TTC549 (cell line): ENCODE results near the gene SETD3.

ENCODE experiments used
- FAIRE-seq: peaks from 2 replicates; lab custom pipeline; 2012; peaks lifted over from hg19 to GRCh38; lab: Jason Lieb, UNC

SETD3 gene

GRCh38 chr14:99393059-99393655 is 87.5 kb downstream of the SETD3 start:
- no peak for FAIRE-seq

- no peak for FAIRE-seq
Measured at GRCh38 chr14:99391671-99392070, 89.0 kb downstream of the SETD3 start.

GRCh38 chr14:99389174-99389826 is 91.4 kb downstream of the SETD3 start:
- FAIRE-seq: no peak

- FAIRE-seq: no peak
Measured at GRCh38 chr14:99388286-99388685, 92.4 kb downstream of the SETD3 start.

GRCh38 chr14:99387880-99388279 is 92.8 kb downstream of the SETD3 start:
- FAIRE-seq: no peak

- FAIRE-seq: no peak
Measured at GRCh38 chr14:99384450-99385417, 95.9 kb downstream of the SETD3 start.

GRCh38 chr14:99383472-99384449 is 96.9 kb downstream of the SETD3 start:
- no peak for FAIRE-seq

- FAIRE-seq: no peak
Measured at GRCh38 chr14:99382781-99383471, 97.7 kb downstream of the SETD3 start.

DNA sequence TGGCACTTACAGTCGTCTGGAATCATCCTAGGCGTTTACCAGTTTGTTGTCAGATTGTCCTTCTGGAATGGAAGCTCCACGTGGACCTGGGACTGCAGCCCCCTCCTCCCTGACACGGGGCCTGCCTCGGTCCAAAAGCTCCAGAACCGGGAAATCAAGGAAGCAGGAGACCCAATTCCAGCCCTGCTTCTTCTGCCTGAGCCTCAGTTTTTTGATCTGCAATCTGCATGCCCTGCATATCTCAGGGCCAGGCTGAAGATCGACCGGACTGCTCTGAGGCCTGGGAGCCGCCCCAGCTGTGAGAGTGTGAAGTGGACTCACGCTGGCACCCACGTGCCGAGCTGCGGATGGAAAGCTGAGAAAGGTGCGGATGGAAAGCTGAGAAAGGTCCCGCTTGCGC is 98.6 kb downstream of the SETD3 start:
- no peak for FAIRE-seq

DNA sequence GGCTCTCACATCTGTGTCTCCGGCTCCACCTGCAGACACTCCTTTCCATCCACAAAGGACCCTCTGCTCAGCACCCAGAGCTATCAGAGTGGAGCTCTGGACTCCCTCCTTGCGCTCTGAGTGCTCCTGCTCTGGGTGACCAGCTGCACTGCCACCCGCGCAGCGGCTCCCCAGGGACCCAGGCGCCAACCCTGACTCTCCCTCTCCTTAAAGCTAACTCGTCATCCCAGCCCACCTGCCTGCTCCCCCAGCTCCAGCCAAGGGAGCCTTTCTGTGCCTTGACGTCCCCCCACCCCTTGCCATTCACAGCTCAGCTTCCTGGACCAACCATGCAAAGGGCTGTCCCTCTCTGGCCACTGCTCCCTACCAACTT is 99.0 kb downstream of the SETD3 start:
- FAIRE-seq: no peak

DNA sequence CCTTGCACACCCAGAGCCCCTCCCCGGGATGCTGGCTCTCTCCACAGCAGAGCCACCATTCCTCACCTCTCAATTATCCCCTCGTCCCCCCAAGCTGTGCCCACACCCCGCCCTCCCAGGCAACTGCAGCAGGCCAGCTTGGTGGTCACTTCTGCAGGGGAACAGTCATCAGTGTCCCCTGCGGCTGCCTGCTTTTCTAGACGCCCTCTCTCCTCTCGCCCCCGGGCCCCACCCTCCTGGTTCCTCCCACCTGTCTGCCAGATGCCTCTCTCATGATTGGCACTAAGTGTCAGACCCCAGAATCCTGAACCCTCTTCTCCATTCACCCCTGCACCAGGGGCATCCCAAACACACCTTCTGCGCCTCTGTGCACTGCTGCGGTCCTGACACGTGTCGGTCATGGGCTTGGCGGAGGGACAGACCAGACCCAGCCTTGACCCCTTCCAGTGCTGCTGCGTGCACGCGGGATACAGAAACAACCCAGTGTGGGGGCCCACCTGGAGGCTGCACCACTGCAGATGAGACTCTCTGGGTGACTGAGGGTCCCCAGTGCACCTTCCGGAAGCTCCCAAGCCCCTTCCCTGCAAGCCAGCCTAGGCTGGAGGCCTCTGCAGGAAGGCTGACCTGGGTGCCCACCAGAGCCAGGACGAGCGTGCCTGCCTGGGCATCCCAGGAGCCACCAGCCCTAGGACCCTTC is 99.5 kb downstream of the SETD3 start:
- no peak for FAIRE-seq

- FAIRE-seq: no peak
Measured at GRCh38 chr14:99380402-99380801, 100.3 kb downstream of the SETD3 start.

GRCh38 chr14:99378782-99379214 is 101.9 kb downstream of the SETD3 start:
- FAIRE-seq: no peak

DNA sequence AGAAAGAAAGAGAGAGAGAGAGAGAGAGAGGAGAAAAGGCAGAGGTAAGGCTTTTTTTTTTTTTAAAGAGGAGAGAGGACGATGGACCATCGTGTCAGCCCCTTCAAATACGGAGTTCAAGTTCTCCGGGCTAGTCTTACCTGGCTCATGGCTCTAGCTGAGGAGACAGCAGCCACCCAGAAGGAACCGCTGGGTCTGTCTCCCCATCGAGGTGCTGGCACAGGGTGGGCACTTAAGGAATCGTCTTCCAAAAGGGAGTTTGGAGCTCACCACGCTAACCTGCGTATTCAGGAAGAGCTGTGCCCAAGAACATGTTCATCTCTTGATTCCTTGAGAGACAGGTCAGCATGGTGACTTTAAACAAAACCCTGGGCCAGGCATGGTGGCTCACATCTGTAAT is 102.7 kb downstream of the SETD3 start:
- no peak for FAIRE-seq

DNA sequence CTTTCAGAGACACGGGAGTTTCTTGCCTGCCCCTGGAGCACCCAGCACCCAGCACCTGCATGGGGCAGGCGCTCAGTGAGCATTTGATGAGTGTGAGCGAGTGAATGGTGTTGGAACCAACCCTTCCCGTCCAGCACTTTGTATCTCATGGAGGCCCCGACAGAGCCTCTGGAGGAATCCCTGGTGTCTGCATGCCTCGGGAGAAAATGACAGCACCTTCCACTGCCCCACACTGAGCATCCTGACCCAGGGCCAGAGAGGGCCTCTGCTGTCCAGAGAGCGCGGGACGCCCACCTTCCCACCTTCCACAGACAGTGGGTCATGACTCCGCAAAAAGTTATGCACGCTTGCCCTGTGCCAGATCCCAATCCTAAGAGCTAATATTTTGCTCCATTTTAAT is 105.7 kb downstream of the SETD3 start:
- FAIRE-seq: no peak

DNA sequence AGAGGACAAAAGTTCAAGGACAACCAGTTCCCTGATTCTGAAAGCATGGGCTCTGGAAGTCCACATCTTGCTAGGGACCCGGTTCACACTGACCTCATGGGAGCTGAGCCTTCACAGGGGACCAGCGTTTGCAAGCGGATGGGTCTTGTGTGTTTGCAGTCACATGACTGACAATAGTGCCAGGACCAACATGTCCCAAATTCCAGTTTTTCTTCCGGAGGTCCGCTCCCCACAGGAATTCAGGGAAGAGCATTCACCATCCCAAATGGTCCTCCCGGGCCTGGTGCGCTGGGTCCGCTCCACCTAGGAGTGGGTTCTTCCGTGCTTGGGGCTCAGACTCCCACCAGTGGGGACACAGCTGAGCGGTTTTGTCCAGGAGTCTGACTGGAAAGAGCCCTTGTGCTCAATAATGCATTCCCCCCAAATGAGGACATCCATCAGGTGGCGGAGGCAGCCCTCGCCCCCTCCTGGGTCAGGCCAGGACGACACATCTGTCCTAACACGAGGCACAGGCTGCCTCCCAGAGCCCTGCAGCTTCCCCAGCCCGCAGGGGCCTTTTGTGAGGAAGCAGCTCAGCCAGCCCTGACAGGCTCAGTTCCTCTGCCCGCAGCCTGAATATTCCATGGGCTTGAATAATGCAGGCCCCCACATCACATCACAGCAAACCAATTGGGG is 116.9 kb downstream of the SETD3 start:
- FAIRE-seq: no peak

DNA sequence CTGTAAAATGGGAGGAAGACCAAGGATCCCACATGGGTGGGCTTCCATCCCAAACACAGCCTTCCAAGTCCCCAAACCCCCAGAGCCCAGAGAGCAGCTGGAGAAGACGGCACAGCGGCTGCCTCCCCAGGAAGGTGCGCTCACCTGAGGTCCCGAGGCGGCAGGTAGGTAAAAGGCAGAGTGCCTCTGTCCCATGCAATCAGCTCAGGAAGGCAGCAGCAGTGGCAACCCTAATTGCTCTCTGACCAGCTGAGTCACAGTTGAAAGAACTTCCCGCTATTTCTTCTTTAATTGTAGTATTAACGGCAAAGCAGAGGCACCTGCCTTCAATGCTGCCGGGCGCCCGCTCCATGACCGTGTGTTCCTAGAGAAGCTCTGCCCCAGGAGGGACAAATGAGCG is 117.6 kb downstream of the SETD3 start:
- no peak for FAIRE-seq

- no peak for FAIRE-seq
Measured at GRCh38 chr14:99361596-99362215, 119.0 kb downstream of the SETD3 start.

DNA sequence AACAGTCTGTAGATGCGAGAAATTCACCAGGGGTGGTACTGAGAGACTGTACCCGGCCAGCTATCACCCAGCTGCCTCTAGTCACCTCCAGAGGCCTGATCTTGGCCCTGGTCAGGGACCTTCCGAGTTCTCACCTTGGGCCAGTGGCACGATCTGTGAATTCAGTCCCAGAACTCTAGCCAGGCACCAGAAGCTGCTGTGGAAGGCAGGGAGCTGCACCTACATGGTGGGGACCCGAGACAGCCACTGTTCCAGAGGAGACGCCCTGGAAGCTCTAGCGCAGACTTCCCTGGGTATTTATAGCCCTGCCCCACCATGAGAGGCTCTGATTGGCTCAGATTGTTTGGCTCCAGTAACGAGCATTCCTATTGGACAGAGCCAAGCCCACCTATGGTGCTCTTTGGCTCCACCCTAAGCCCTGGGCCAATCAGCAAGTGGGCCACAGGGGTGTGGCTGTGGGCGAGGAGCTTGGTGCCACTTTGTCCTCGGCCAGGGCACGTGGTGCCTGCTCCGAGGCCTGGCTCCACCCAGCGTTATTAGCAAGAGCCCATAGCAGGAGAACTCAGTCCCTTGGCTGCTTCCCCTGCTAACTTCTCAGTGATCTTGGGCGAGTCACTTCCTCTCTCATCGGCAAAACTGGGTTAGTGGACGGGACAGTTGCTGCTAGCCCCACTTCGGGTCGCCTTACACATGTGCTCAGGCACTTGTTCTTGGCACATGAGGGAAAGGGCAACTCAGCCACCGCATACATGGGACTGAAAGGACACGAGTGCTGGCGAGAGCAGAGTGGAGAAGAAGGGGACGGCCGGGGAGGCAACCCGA is 119.7 kb downstream of the SETD3 start:
- FAIRE-seq: no peak
